Islet of Langerhans (tissue), 1 donor: ENCODE measurements around the gene GMDS.

Source experiments
- FAIRE-seq: peaks from one replicate; lab custom pipeline; 2011; peaks lifted over from hg19 to GRCh38; lab: Jason Lieb, UNC

The GMDS gene

GRCh38 chr6:1586861-1587450, 658.4 kb downstream of the GMDS start:
- no peak for FAIRE-seq

GRCh38 chr6:1586256-1586655, 659.1 kb downstream of the GMDS start:
- no peak for FAIRE-seq

GRCh38 chr6:1585669-1586049, 659.7 kb downstream of the GMDS start:
- FAIRE-seq, result no peak

- no peak for FAIRE-seq
These were observed 660.3 kb downstream of the GMDS start for GRCh38 chr6:1584996-1585668.

GRCh38 chr6:1584146-1584545, 661.3 kb downstream of the GMDS start:
- no peak for FAIRE-seq

- FAIRE-seq, result no peak
These were observed 664.0 kb downstream of the GMDS start for GRCh38 chr6:1581120-1581991.

- FAIRE-seq, result no peak
These were observed 664.8 kb downstream of the GMDS start for GRCh38 chr6:1580585-1580984.

- FAIRE-seq, result no peak
These were observed 665.3 kb downstream of the GMDS start for GRCh38 chr6:1580109-1580508.

GRCh38 chr6:1579096-1579495, 666.3 kb downstream of the GMDS start:
- FAIRE-seq, result no peak

- no peak for FAIRE-seq
These were observed 667.3 kb downstream of the GMDS start for GRCh38 chr6:1577896-1578745.

- FAIRE-seq, result no peak
These were observed 668.2 kb downstream of the GMDS start for GRCh38 chr6:1577146-1577680.

GRCh38 chr6:1576711-1577110, 668.7 kb downstream of the GMDS start:
- FAIRE-seq, result no peak

GRCh38 chr6:1576166-1576565, 669.2 kb downstream of the GMDS start:
- FAIRE-seq, result no peak

GRCh38 chr6:1575210-1576041, 670.0 kb downstream of the GMDS start:
- no peak for FAIRE-seq

GRCh38 chr6:1574890-1575209, 670.6 kb downstream of the GMDS start:
- FAIRE-seq, result no peak

- FAIRE-seq, result no peak
These were observed 671.2 kb downstream of the GMDS start for GRCh38 chr6:1574083-1574761.
